CD4-positive, alpha-beta memory T cell (primary cell): ENCODE data around the gene C4BPA. TPM values are rescaled to one million over a fixed set of nuclear protein-coding genes. Genes with fewer than 3 reads are reported as not detected.
A peak's percentile ranks its signal among the peaks of the same experiment; 100 is the strongest.

ENCODE experiments used
- CTCF ChIA-PET: fragments of 350-600 bp; sonication (Branson Sonifier 250); formaldehyde crosslinking; loops from one replicate; lab custom pipeline; 2021; ENCODE audit warnings: inconsistent platforms; ENCODE audit not compliant: partially characterized antibody; lab: Charles Lee
- POLR2A ChIA-PET: fragments of 350-600 bp; sonication (Branson Sonifier 250); formaldehyde crosslinking; loops from one replicate; lab custom pipeline; 2021; ENCODE audit not compliant: partially characterized antibody; lab: Charles Lee
- DNase-seq, 5 donors: peaks; one replicate each; pipeline versions ENCODE4 v3.0.0 to v3.0.0-alpha.2; 2020 to 2022; ENCODE audit warnings: mixed read lengths in 1 of 5
- H3K27ac ChIP-seq: one replicate; pipeline ENCODE4 v1.7.0; 2013; ENCODE audit warnings: low read depth, low read length
- H3K27me3 ChIP-seq: 2 replicates; pipeline ENCODE4 v1.7.0; 2013; ENCODE audit warnings: mild to moderate bottlenecking, low read length, moderate library complexity; ENCODE audit not compliant: insufficient read depth
- H3K36me3 ChIP-seq: 2 replicates; pipeline ENCODE4 v1.7.0; 2013; ENCODE audit warnings: mild to moderate bottlenecking, low read length, moderate library complexity; ENCODE audit not compliant: insufficient read depth
- H3K4me1 ChIP-seq: 2 replicates; pipeline ENCODE4 v1.7.0; 2013; ENCODE audit warnings: mild to moderate bottlenecking, low read length, moderate library complexity; ENCODE audit not compliant: insufficient read depth
- H3K4me3 ChIP-seq, 2 donors: one replicate each; pipeline ENCODE4 v1.7.0; 2013; ENCODE audit warnings: low read length in 2 of 2, mild to moderate bottlenecking in 1 of 2
- H3K9me3 ChIP-seq, 2 donors: one replicate each; pipeline ENCODE4 v1.7.0; 2013; ENCODE audit warnings: low read length in 2 of 2, control low read depth in 1 of 2; ENCODE audit not compliant: control insufficient read depth in 1 of 2
- H3K27ac Mint-ChIP-seq, 7 donors: one replicate each; pipeline ENCODE4 v1.8.0; 2020 to 2021; ENCODE audit warnings: mixed read lengths in 7 of 7, mild to moderate bottlenecking in 6 of 7, inconsistent platforms in 3 of 7, moderate library complexity in 3 of 7
- H3K27me3 Mint-ChIP-seq, 2 donors: one replicate each; pipeline ENCODE4 v1.8.0; 2020 to 2021; ENCODE audit warnings: mixed read lengths in 2 of 2
- H3K36me3 Mint-ChIP-seq, 2 donors: one replicate each; pipeline ENCODE4 v1.8.0; 2020 to 2021; ENCODE audit warnings: mixed read lengths in 2 of 2, inconsistent platforms in 1 of 2, mild to moderate bottlenecking in 1 of 2
- H3K4me1 Mint-ChIP-seq, 4 donors: one replicate each; pipeline ENCODE4 v1.8.0; 2020 to 2021; ENCODE audit warnings: mixed read lengths in 4 of 4, mild to moderate bottlenecking in 1 of 4
- H3K4me3 Mint-ChIP-seq, 8 donors: one replicate each; pipeline ENCODE4 v1.8.0; 2020 to 2021; ENCODE audit warnings: mixed read lengths in 8 of 8, mild to moderate bottlenecking in 7 of 8, moderate library complexity in 6 of 8, inconsistent platforms in 3 of 8
- H3K9me3 Mint-ChIP-seq, 8 donors: one replicate each; pipeline ENCODE4 v1.8.0; 2020 to 2021; ENCODE audit warnings: mixed read lengths in 8 of 8, mild to moderate bottlenecking in 5 of 8, inconsistent platforms in 3 of 8, moderate library complexity in 1 of 8
- intact Hi-C: fragments of 100-400 bp; cut with micrococcal nuclease; formaldehyde crosslinking; loops from one replicate; pipeline ENCODE4 v1.15.1; 2023
- polyA plus RNA-seq, 2 donors: library from polyadenylated mRNA; unstranded; fragments of 300-500 nt; fragmentation: Illumina TruSeq; gene quantifications; one replicate each; pipeline ENCODE4 v1.2.3, GENCODE V29; 2021
- total RNA-seq, 2 experiments: library from RNA; stranded (reverse); gene quantifications; one replicate each; pipeline ENCODE4 v1.2.3, GENCODE V29; 2021

The C4BPA gene
- total and polyA plus RNA-seq, 4 experiments from 2014 or later: not detected

DNA sequence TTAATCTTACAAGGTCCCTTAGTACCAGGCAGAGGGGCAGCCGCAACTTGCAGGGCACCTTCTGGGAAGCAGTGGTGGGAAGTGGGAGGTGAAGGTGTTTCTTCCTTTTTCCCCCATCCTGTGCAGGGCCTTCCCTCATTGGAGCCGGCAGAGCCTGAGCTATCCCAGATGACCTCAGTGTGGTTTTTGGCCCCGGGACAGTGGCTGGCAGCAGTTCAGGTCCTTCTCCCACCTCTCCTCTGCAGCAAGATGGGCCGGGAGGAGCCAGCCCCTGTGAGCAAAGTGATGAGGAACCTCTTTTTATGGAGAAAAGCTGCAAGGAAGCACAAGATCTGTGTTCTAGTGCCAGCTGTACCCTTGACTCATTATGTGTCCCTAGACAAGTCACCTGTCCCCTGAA lies 44.2 kb upstream of the C4BPA start:
- CTCF ChIA-PET: interaction anchor here (0.7 to 2.6 kb wide), 4 partner anchors 10 to 24 kb away, joined by 4 to 9 read pairs (median 6); no protein-coding TSS in a partner anchor
- POLR2A ChIA-PET: no interaction called here
- H3K27me3 Mint-ChIP-seq: no peaks in the 10 kb centered on the region

DNA sequence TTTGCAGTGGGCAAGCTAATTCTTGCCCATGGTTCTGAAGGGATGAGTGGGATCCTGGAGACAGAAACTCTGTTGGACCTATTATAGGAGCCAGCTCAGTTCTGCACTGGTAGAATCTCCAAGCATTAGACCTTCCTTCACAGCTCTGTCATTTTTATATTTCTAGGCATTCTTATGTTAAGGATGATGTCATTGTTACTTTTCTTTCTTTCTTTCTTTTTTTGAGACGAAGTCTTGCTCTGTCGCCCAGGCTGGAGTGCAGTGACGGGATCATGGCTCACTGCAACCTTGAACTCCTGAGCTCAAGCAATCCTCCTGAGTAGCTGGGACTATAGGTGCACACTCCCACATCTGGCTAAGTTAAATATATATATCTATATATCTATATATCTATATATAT lies 43.4 kb upstream of the C4BPA start:
- DNase-seq: no peak
- Histone ChIP-seq H3K27ac (no peak overlapping the region), H3K9me3 (no peaks in the 10 kb centered on the region), H3K4me1 (no peaks in the 10 kb centered on the region), H3K27me3 (no peaks in the 10 kb centered on the region), H3K4me3 (no peak overlapping the region), H3K36me3 (no peaks in the 10 kb centered on the region)
- Mint-ChIP-seq H3K36me3 (peaks cover 2 to 18% of the 10 kb centered on the region in 2 donors), H3K27ac (peak overlapping the region in 1 of 7 donors; percentile 35), H3K27me3 (no peaks in the 10 kb centered on the region), H3K9me3 (no peaks in the 10 kb centered on the region), H3K4me3 (no peak overlapping the region), H3K4me1 (no peaks in the 10 kb centered on the region)
- intact Hi-C loops: no loop called here
- ChIA-PET POLR2A (no interaction called here), CTCF (interaction anchor here (0.7 to 2.6 kb wide), 5 partner anchors 11 to 24 kb away, joined by 4 to 9 read pairs (median 5); no protein-coding TSS in a partner anchor)

More for the DNA sequence above, 44.2 kb upstream of the C4BPA start:
- no peak for DNase-seq
- Histone ChIP-seq H3K4me1 (no peaks in the 10 kb centered on the region), H3K4me3 (no peak overlapping the region), H3K36me3 (no peaks in the 10 kb centered on the region), H3K9me3 (no peaks in the 10 kb centered on the region), H3K27ac (no peak overlapping the region), H3K27me3 (no peaks in the 10 kb centered on the region)
- Mint-ChIP-seq H3K36me3 (peaks cover 2 to 18% of the 10 kb centered on the region in 2 donors), H3K9me3 (no peaks in the 10 kb centered on the region), H3K27ac (no peak overlapping the region), H3K4me1 (peaks cover 0 to 2% (median 0%) of the 10 kb centered on the region in 4 donors), H3K4me3 (no peak overlapping the region)
- intact Hi-C loops: no loop called here

DNA sequence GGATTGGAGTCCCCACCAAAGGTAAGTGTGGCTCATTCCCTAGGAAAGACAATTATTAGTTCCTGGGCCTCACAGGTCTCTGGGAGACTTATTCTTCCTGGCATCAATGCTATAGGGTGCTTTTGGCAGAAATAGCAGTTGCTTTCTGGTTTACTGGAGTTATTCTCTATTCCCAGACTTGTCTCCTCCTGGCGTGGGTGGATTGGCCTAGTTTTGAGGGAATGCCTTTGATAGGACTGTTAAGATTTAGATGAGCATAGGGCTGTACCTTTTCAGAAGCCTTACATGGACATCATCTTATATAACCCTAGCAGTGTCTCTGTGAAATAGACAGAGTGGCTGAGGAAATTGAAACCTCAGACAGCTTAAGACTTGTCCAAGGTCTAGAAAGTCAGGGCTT lies 42.0 kb upstream of the C4BPA start:
- Mint-ChIP-seq H3K36me3 (peaks cover 2 to 18% of the 10 kb centered on the region in 2 donors), H3K27ac (no peak overlapping the region), H3K4me1 (no peaks in the 10 kb centered on the region), H3K9me3 (no peaks in the 10 kb centered on the region), H3K27me3 (no peaks in the 10 kb centered on the region), H3K4me3 (no peak overlapping the region)
- Histone ChIP-seq H3K4me3 (no peak overlapping the region), H3K9me3 (no peaks in the 10 kb centered on the region), H3K36me3 (no peaks in the 10 kb centered on the region), H3K27ac (no peak overlapping the region), H3K27me3 (no peaks in the 10 kb centered on the region), H3K4me1 (no peaks in the 10 kb centered on the region)
- DNase-seq: no peak
- ChIA-PET CTCF (interaction anchor here (1.1 kb wide), 1 partner anchor 9 kb away, joined by 3 read pairs; no protein-coding TSS in a partner anchor), POLR2A (no interaction called here)
- intact Hi-C loops: no loop called here

DNA sequence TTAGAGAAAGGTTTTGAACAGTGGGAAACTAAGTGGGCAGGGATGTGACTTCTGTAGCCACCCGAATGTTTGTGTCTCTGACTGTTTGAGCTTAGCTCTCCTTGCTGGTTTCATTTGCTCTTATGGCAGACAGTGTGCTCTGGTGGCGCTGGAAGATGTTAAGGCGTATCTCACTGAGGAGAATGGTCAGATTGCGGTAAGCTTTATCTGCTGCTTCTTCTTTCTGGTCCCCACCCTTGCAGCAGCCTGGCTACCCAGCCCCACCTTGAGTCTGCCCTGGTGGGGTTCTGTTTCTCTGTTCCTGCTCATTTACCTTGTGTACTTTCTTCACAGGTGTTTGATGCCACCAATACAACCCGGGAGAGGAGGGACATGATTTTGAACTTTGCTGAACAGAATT lies 41.0 kb upstream of the C4BPA start:
- ChIA-PET CTCF (interaction anchor here (2.2 kb wide), 1 partner anchor 13 kb away, joined by 5 read pairs; no protein-coding TSS in a partner anchor), POLR2A (no interaction called here)
- no peaks in the 10 kb centered on the region for H3K36me3 ChIP-seq
- no peak overlapping the region for H3K27ac ChIP-seq
- H3K27me3 ChIP-seq: no peaks in the 10 kb centered on the region
- Mint-ChIP-seq H3K27ac (no peak overlapping the region), H3K9me3 (no peaks in the 10 kb centered on the region), H3K27me3 (no peaks in the 10 kb centered on the region), H3K4me1 (no peaks in the 10 kb centered on the region), H3K4me3 (no peak overlapping the region), H3K36me3 (peaks cover 2 to 18% of the 10 kb centered on the region in 2 donors)
- no peak for DNase-seq
- intact Hi-C loops: no loop called here
- H3K9me3 ChIP-seq: no peaks in the 10 kb centered on the region
- no peak overlapping the region for H3K4me3 ChIP-seq
- no peaks in the 10 kb centered on the region for H3K4me1 ChIP-seq

DNA sequence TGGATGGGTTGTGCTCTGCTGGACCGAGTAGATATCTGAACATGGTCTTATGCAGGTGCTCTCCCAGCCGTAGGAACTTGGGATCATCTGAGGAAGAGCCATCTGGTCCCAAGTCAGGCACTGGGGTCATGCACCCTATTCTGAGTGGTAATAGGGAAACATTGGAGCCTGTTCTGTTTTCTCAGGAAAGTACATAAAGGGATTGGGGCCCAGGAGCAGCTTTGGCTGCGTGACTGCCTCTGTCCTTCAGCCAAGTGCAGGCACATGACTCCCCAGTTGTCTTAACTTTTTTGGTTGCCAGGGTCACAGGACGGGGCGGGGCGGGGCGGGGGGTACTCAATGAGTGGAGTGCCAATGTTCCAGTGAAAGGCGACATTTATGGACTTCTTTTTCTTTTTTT lies 39.5 kb upstream of the C4BPA start:
- H3K27me3 ChIP-seq: no peaks in the 10 kb centered on the region
- DNase-seq: no peak
- intact Hi-C loops: no loop called here
- no peak overlapping the region for H3K27ac Mint-ChIP-seq
- no peaks in the 10 kb centered on the region for H3K4me1 ChIP-seq
- H3K27ac ChIP-seq: no peak overlapping the region
- peaks cover 0 to 6% (median 2%) of the 10 kb centered on the region in 4 donors for H3K4me1 Mint-ChIP-seq
- no peak overlapping the region for H3K4me3 ChIP-seq
- H3K36me3 ChIP-seq: no peaks in the 10 kb centered on the region
- no peaks in the 10 kb centered on the region for H3K9me3 Mint-ChIP-seq
- no peaks in the 10 kb centered on the region for H3K27me3 Mint-ChIP-seq
- H3K9me3 ChIP-seq: no peaks in the 10 kb centered on the region
- CTCF ChIA-PET: interaction anchor here (2.2 kb wide), 1 partner anchor 14 kb away, joined by 5 read pairs; no protein-coding TSS in a partner anchor
- H3K36me3 Mint-ChIP-seq: peaks cover 2 to 23% of the 10 kb centered on the region in 2 donors
- H3K4me3 Mint-ChIP-seq: no peak overlapping the region
- POLR2A ChIA-PET: no interaction called here

DNA sequence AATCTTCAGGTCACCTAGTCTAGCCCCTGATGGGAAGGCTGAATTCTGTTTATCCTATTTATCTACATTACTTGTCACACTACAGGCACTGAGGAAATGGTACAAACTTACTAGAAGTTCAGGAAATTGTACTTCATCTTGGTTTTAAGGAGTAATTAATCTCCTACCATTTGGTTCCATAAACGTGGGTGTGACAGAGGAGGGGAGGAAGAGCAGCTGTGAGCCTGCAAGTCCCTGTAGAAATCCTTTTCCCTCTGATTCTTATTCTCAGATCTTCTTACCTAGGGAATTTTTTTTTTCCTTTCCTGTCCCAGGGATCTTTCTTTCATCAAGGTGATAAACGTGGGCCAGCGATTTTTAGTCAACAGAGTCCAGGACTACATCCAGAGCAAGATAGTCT lies 36.8 kb upstream of the C4BPA start:
- Mint-ChIP-seq H3K4me1 (peaks cover 5 to 27% (median 12%) of the 10 kb centered on the region in 4 donors), H3K36me3 (peaks cover 2 to 18% of the 10 kb centered on the region in 2 donors), H3K9me3 (no peaks in the 10 kb centered on the region), H3K4me3 (no peak overlapping the region), H3K27ac (no peak overlapping the region), H3K27me3 (no peaks in the 10 kb centered on the region)
- DNase-seq: no peak
- Histone ChIP-seq H3K27ac (no peak overlapping the region), H3K9me3 (no peaks in the 10 kb centered on the region), H3K27me3 (no peaks in the 10 kb centered on the region), H3K4me1 (peaks cover 14% of the 10 kb centered on the region), H3K36me3 (no peaks in the 10 kb centered on the region), H3K4me3 (no peak overlapping the region)
- ChIA-PET POLR2A (interaction anchor here (1.5 kb wide), 1 partner anchor 14 kb away, joined by 3 read pairs; the partner anchor contains the start of gene PFKFB2), CTCF (no interaction called here)
- intact Hi-C loops: no loop called here

DNA sequence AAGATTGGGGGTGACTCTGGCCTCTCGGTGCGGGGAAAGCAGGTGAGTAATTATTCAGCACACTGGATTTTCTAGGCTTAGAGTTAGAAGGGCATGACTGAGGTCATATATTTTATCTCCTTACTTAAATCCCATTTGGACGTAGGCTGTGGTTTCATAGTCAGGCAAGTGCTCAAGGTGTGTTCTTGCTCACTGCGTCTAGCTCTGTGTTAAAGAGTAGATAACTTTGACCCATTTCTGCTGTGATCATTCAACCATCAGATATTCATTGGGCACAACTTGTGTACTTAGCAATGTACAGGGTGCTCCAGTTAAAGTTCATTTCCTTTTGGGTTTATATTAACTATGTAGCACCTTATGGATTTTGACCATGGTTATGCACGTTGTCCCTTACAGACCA lies 36.4 kb upstream of the C4BPA start:
- peaks cover 0 to 2% of the 10 kb centered on the region in 2 donors for H3K27me3 Mint-ChIP-seq
- Histone ChIP-seq H3K9me3 (no peaks in the 10 kb centered on the region), H3K4me1 (peaks cover 14% of the 10 kb centered on the region), H3K27me3 (no peaks in the 10 kb centered on the region), H3K27ac (no peak overlapping the region), H3K4me3 (no peak overlapping the region), H3K36me3 (no peaks in the 10 kb centered on the region)
- no peaks in the 10 kb centered on the region for H3K9me3 Mint-ChIP-seq
- POLR2A ChIA-PET: interaction anchor here (0.7 kb wide), 1 partner anchor 69 kb away, joined by 3 read pairs; no protein-coding TSS in a partner anchor
- CTCF ChIA-PET: no interaction called here
- intact Hi-C loops: no loop called here
- DNase-seq: no peak
- H3K4me1 Mint-ChIP-seq: peaks cover 5 to 27% (median 12%) of the 10 kb centered on the region in 4 donors
- H3K27ac Mint-ChIP-seq: peak overlapping the region in 1 of 7 donors; percentile 72
- peaks cover 0 to 13% of the 10 kb centered on the region in 2 donors for H3K36me3 Mint-ChIP-seq
- no peak overlapping the region for H3K4me3 Mint-ChIP-seq
